SK-N-SH treated with all-trans-retinoic acid at 6 μM for 48 hours (cell line): ENCODE results near the gene EFEMP1.

Experiments used
- ISL1 ChIP-seq: fragments of 250-450 bp; sonication (Bioruptor Pico); IDR thresholded peaks from 2 replicates; pipeline ENCODE4 v2.1.2; 2022; ENCODE audit warnings: mild to moderate bottlenecking, moderate library complexity
- OSR1 ChIP-seq: fragments of 250-450 bp; sonication (Bioruptor Pico); IDR thresholded peaks from 2 replicates; pipeline ENCODE4 v1.8.0; 2022; ENCODE audit warnings: moderate library complexity, mild to moderate bottlenecking, inconsistent platforms
- PATZ1 ChIP-seq: fragments of 250-450 bp; sonication (Bioruptor Pico); IDR thresholded peaks from 2 replicates; pipeline ENCODE4 v1.8.0; 2020; ENCODE audit warnings: mild to moderate bottlenecking, moderate library complexity, borderline replicate concordance
- PPARA ChIP-seq: fragments of 250-450 bp; sonication (Bioruptor Pico); IDR thresholded peaks from 2 replicates; pipeline ENCODE4 v1.5.0; 2020; ENCODE audit warnings: mild to moderate bottlenecking, borderline replicate concordance
- SNAI2 ChIP-seq: fragments of 250-450 bp; sonication (Bioruptor Pico); IDR thresholded peaks from 2 replicates; pipeline ENCODE4 v1.5.0; 2020; ENCODE audit warnings: mild to moderate bottlenecking, moderate library complexity
- ZNF565 ChIP-seq: fragments of 450-650 bp; formaldehyde crosslinking; conservative IDR thresholded peaks from 2 replicates; pipeline ENCODE4 v1.5.0; 2020; ENCODE audit warnings: low read depth, mild to moderate bottlenecking, moderate library complexity
- TF ChIP-seq, protein P1 (sequence below): fragments of 250-450 bp; sonication (Bioruptor Pico); IDR thresholded peaks from 2 replicates; pipeline ENCODE4 v1.5.0; 2020; ENCODE audit warnings: mild to moderate bottlenecking, moderate library complexity

- TF ChIP-seq, protein P1, sequence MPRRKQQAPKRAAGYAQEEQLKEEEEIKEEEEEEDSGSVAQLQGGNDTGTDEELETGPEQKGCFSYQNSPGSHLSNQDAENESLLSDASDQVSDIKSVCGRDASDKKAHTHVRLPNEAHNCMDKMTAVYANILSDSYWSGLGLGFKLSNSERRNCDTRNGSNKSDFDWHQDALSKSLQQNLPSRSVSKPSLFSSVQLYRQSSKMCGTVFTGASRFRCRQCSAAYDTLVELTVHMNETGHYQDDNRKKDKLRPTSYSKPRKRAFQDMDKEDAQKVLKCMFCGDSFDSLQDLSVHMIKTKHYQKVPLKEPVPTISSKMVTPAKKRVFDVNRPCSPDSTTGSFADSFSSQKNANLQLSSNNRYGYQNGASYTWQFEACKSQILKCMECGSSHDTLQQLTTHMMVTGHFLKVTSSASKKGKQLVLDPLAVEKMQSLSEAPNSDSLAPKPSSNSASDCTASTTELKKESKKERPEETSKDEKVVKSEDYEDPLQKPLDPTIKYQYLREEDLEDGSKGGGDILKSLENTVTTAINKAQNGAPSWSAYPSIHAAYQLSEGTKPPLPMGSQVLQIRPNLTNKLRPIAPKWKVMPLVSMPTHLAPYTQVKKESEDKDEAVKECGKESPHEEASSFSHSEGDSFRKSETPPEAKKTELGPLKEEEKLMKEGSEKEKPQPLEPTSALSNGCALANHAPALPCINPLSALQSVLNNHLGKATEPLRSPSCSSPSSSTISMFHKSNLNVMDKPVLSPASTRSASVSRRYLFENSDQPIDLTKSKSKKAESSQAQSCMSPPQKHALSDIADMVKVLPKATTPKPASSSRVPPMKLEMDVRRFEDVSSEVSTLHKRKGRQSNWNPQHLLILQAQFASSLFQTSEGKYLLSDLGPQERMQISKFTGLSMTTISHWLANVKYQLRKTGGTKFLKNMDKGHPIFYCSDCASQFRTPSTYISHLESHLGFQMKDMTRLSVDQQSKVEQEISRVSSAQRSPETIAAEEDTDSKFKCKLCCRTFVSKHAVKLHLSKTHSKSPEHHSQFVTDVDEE (CRISPR knock-in tag) = no peak
- TF ChIP-seq ISL1 (CRISPR knock-in tag) = no peak
- no peak for TF ChIP-seq OSR1 (CRISPR knock-in tag)
- TF ChIP-seq SNAI2 = no peak
- no peak for TF ChIP-seq PATZ1 (CRISPR knock-in tag)
- no peak for TF ChIP-seq PPARA
- no peak for TF ChIP-seq ZNF565 (CRISPR knock-in tag)
These were observed 21.6 kb downstream of the EFEMP1 start for GRCh38 chr2:55901941-55902340.
